A172 (cell line): Measurements from ENCODE around the gene SCYL3. TPM values are rescaled to one million over a fixed set of nuclear protein-coding genes. Genes with fewer than 3 reads are reported as not detected.

ENCODE experiments used
- DNase-seq: peaks from one replicate; pipeline ENCODE4 v3.0.0-alpha.2; 2015; ENCODE audit warnings: low spot score
- total RNA-seq: library from RNA; depleted of rRNA; stranded (reverse); fragments of >200 nt; shearing (Covaris generic); gene quantifications from 2 replicates; pipeline ENCODE4 v1.2.3, GENCODE V29; 2014

SCYL3 gene
- total RNA-seq, 1 experiment from 2014 or later, result 6.9 TPM

- DNase-seq, result no peak
Observed at GRCh38 chr1:169900571-169900970, 6.9 kb upstream of the SCYL3 start.

DNA sequence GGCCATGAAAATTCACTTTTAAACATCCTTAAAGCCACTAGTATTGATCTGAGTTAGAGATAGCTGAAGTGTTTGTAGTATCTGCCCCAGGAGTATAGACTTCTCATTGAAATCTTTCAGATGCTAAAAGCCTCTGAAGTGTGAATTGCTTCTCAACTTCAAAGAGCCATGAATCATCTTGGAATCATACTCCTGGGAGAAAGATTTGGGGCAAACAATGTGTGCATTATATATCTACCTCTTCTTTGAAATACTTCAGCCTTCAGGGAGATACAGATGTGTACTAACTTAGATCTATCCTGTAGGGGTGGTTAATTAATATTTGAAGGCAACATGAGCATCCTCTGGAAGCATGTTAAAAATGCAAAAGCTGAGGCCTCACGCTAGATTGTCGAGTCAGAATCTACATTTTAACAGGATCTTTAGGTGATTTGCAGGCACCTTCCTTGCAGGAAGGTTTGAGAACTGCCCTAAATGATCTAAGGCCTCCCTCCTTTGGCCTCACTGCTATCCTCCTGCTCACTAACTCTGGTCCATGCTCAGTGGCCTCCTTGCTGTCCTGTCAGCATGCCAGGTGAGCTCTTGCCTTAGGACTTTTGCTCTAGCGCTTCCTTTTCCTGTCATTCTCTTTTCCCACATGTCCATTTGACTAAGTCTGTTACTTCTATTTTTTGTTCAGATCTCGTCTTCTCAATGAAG, 6.0 kb upstream of the SCYL3 start:
- no peak for DNase-seq

DNA sequence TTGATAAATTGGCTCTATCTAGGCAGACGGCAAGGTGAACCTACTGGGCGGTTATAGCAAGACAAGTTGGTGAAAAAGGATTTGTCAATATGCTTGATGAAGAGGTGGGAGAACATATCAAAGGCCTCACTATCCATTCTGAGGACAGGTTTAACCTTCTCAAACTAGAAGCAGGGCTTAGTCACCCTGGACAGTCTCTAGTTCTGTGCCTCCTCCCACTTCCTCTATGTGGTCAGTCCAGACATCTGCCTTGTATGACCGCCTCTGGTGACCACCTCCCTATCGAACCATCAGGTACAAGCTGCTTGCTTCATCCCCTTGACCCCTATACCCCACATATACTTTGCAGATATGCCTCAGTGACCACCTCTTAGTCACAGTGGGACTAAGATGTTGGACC, 2.3 kb upstream of the SCYL3 start:
- DNase-seq, result no peak

DNA sequence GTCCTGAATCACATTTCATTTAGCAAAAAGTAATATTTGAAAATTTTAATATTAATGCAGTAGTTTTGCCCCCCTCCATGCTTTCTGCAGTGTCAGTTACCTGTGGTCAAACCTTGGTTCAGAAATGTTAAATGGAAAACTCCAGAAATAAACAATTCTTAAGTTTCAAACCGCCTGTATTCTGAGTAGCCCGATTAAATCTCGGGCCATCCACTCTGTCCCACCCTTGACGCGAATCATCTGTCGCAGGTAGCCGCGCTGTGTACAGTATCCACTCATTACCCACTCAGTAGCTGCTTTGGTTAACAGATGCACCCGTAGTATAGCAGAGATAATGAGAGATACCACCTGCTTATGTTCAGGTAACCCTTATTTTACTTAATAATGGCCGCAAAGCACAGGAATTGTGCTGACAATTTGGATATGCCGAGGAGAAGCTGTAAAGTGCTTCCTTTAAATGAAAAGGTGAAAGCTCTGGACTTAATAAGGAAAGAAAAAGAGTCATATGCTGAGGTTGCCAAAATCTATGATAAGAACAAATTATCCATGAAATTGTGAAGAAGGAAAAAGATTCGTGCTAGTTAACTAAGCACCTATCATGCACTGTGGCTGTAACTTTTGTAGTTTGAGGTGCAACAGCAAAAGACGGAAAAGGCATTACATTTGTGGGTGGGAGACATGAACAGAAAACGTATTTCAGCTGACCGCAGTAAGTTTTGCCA, 889 bp upstream of the SCYL3 start:
- DNase-seq, result no peak

GRCh38 chr1:169892927-169893644, 610 bp downstream of the SCYL3 start:
- DNase-seq, result no peak

DNA sequence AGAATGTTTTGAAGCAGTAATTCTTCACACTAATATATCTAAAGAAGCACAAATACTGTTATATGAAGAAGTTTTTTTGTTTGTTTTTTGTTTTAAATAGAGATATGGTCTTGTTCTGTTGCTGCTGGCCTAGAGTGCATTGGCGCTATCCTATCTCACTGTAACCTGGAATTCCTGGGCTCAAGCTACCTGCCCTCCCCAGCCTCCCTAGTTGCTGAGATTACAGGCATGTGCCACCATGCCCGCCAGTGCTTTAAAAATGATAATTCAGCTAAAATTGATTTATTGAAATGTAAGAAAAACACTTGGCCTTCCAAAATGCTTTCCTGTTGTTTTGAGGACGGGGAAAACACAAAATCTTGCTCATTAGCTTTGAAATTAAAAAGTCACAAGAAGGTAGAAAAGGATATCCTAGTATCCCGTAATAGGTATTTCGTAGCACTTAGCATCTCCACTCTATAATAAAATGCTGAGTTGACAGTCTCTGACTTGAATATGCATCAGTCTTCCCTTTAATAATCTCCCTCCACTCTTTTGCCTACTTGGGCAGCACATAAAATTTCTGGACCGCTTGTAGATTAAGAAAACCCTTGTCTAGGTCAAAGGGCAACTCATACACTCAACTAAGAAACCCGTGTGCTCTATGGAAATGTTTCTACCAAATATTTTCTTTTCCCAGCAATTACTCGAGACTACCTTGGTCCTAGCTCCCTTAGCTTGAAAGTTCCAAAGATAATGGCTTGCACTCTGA, 1.3 kb downstream of the SCYL3 start:
- no peak for DNase-seq

GRCh38 chr1:169891539-169891885, 2.2 kb downstream of the SCYL3 start:
- DNase-seq, result no peak

DNA sequence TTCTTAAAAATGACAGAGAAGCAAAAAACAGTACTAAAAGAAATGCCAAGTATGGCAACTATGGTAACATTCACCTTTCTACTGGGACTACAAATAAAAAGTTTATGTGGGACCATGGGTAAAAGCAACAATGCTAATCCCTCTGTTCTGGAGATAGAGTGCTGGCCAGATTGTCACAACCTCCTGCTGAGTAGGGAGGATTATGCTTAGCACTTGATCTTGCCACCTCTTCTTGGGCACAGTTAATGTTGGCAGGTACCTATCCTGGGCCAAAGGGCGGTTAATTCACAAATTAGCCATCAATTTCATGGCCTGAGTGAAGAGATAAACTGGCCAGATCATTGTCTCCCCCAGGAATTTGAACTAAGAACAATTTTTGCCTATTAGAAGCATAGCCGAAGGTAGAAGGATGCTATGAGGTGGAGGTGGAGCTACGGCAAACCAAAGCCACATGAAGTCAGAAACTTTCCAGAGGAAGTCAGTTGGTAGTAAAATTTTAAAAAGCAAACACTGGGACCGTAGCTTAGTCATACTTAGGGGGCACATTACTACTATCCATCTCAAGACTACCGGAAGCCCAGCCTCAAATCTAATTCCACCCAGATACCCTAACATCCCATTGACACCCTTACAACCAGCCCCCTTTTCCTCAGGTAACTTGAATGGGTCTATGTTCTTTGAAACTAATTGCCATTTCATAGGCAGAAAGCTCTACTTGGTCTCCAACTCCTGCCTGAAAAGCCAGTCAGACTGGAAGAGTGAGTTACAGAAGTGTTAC, 2.7 kb downstream of the SCYL3 start:
- DNase-seq, result peak; percentile 48

DNA sequence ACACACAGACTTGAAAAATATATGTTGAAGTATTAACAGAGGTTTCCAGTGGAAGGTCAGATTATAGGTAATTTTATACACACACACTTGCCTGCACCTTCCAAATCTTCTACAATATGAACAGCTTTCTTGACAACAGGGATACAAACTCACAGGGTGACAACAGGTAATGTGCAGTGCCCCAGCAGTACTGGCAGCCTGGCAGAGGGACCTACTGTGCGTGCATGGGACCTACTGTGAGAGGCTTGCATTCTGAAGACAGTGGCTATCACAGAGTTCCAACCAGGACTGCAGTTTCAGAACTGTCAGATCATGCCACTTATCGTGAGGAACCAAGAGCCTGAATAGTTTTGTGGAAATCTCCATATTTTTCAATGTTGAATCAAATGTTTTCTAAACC, 3.8 kb downstream of the SCYL3 start:
- no peak for DNase-seq

DNA sequence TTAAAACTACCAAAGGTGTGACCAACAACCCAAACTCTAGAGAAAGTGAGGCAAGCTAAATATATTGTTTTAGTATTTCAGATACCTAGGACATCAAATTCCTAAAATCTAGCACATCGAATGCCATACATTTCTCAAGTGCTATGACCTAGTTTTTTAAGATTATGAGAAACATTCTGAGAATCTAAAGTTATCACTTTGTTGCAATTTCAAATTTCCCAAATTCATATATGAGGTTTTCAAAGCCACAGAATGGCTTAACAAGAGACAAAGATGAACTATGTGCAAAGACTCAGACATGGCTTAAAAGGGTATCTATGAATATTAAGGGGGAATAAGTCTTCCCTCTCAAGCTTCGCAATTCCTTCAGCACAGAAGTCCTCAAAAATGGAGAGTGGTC, 6.8 kb downstream of the SCYL3 start:
- no peak for DNase-seq

- DNase-seq, result no peak
Observed at GRCh38 chr1:169886422-169886821, 7.3 kb downstream of the SCYL3 start.

- no peak for DNase-seq
Observed at GRCh38 chr1:169885207-169885606, 8.5 kb downstream of the SCYL3 start.

GRCh38 chr1:169884634-169885033, 9.1 kb downstream of the SCYL3 start:
- DNase-seq, result no peak

DNA sequence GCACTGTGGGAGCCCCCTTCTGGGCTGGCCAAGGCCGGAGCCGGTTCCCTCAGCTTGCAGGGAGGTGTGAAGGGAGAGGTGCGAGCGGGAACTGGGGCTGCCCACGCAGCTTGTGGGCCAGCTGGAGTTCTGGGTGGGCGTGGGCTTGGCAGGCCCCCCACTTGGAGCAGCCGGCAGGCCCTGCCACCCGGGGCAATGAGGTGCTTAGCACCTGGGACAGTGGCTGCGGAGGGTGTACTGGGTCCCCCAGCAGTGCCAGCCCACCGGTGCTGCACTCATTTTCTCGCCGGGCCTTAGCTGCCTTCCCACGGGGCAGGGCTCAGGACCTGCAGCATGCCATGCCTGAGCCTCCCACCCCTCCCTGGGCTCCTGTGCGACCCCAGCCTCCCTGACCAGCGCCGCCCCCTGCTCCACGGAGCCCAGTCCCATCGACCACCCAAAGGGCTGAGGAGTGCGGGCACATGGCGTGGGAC, 11.6 kb downstream of the SCYL3 start:
- DNase-seq, result no peak

DNA sequence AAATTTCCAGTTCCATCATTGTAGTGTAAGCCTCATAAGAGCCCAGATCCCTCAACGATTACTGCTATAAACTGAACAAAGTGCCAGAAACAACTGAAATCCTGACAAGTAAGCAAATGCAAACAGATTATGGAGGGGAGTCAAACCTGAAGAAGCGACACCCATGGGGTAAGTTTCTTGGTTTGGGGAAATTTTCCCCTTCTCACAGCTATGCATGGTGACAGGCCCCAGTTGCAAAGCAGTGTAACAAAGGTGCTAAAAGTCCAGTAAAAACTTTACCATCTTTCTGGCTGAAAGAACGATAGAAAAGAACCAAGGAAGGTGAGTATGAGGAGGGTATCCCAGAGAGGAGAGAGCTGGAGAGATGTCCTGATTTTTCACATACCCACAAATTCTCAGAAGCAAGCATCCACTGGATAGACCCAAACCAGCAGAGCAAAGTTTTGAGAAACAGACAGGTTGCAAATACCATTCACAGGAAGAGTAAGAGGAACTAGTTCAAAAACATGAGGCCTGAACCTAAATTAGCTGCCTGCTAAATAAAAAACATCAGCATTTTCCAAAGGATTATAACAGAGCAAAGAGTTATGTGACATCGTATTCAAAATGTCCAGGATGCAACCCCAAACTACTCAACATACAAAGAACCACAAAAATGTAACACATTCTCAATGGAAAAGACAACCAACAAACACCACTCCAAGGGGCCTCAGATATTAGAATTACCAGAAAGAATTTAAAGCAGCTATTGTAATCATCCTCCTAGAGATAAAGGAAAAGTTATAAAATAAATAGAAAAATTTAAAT, 14.5 kb downstream of the SCYL3 start:
- no peak for DNase-seq

DNA sequence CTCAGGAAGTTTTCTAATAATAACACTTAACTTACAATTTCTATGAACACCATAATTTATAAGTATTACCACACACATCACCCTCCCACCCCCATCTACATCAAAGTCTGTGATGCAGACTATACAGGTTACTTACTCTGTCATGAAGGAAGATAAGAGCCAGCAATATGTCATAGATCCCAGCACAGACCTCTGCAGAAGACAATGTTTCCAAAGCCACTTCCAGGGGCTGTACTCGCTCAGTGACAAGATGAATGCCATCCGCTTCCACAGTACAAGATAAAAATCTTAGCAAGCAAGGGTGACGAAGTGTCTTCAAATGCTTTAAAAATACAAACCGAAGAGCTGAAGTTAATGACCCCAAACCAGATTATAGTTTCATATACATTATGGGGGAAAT, 15.2 kb downstream of the SCYL3 start:
- no peak for DNase-seq

- DNase-seq, result no peak
Observed at GRCh38 chr1:169877800-169878491, 15.8 kb downstream of the SCYL3 start.

- peak; percentile 28 for DNase-seq
Observed at GRCh38 chr1:169874229-169874628, 19.5 kb downstream of the SCYL3 start.

- DNase-seq, result no peak
Observed at GRCh38 chr1:169873582-169874199, 20.0 kb downstream of the SCYL3 start.
